Keratinocyte (primary cell): Measurements from ENCODE around the gene ADAMTSL4.

Source experiments
- EZH2 ChIP-seq: IDR thresholded peaks from one replicate; pipeline ENCODE4 v1.6.1; 2012; ENCODE audit warnings: inconsistent platforms, mild to moderate bottlenecking, low read length, moderate library complexity
- TF ChIP-seq, protein P1 (sequence below), 3 experiments: IDR thresholded peaks in 1 of 3; conservative IDR thresholded peaks in 1 of 3; optimal IDR thresholded peaks in 1 of 3; 2 replicates in 2 of 3; 3 replicates in 1 of 3; pipeline versions ENCODE3 to v1.5.1; 2011; ENCODE audit warnings: low read length in 3 of 3, mild to moderate bottlenecking in 3 of 3, moderate library complexity in 2 of 3, control low read depth in 1 of 3, inconsistent platforms in 1 of 3; ENCODE audit not compliant: insufficient read depth in 2 of 3; ENCODE audit errors: extremely low read depth in 1 of 3

DNA sequence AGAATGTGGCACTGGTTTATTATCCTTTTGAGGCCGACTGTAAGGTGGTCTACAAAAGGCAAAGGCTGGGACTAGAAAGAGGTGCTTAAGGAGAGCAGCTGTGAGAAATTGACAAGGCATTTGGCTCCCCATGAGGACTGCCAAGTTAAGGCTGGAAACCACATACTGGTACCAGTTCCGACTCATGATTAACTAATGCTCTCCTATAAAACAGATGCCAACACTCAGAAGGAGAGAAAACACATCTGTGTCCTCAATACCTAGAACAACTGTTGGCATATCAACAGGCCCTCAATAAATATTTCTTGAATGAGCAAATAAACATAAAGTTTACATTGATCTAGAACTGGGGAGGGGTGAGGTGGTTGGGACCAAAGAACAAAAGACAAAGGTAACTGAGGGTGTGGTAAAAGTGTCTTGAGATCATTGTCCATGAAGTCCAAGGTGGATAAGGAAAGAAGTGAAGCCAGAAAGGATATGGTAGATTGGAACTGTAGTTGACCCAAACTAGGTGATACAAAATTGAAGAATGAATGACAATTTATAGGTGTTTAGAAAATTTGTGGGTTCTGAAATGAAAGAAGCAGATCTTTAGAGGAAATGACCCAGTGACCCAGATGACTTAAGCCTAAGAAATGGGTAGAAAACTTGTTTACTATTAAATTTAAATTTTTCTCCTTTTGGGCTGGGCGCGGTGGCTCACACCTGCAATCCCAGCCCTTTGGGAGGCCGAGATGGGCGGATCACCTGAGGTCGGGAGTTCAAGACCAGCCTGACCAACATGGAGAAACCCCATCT lies 47.1 kb downstream of the ADAMTSL4 start:
- TF ChIP-seq, protein P1, sequence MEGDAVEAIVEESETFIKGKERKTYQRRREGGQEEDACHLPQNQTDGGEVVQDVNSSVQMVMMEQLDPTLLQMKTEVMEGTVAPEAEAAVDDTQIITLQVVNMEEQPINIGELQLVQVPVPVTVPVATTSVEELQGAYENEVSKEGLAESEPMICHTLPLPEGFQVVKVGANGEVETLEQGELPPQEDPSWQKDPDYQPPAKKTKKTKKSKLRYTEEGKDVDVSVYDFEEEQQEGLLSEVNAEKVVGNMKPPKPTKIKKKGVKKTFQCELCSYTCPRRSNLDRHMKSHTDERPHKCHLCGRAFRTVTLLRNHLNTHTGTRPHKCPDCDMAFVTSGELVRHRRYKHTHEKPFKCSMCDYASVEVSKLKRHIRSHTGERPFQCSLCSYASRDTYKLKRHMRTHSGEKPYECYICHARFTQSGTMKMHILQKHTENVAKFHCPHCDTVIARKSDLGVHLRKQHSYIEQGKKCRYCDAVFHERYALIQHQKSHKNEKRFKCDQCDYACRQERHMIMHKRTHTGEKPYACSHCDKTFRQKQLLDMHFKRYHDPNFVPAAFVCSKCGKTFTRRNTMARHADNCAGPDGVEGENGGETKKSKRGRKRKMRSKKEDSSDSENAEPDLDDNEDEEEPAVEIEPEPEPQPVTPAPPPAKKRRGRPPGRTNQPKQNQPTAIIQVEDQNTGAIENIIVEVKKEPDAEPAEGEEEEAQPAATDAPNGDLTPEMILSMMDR (optimal IDR thresholded peaks at IDR 0.05 in 1 of 3, IDR thresholded peaks at IDR 0.05 in 1 of 3, conservative IDR thresholded peaks at IDR 0.05 in 1 of 3; ENCODE audit: extremely low read depth in 1 of 3, insufficient read depth in 2 of 3, low read length in 3 of 3): no peak
- no peak for TF ChIP-seq EZH2
